Measurements from ENCODE around the gene HTR3C. TPM values are rescaled to one million over a fixed set of nuclear protein-coding genes. Genes with fewer than 3 reads are reported as not detected.
"Not testable (repeated sequence)": the region's sequence is repeated elsewhere in the genome, so short reads cannot be mapped to it uniquely, and the experiment has no call there.

The HTR3C gene
- total RNA-seq, 1 experiment from 2014 or later: not detected

- Histone ChIP-seq H3K4me1 (ENCODE audit: insufficient read depth, low read length, poor library complexity, severe bottlenecking) (no peaks in the 10 kb centered on the region), H3K9me3 (ENCODE audit: low read depth, low read length, poor library complexity, severe bottlenecking) (peaks cover 4% of the 10 kb centered on the region), H3K27me3 (replicated peaks; ENCODE audit: insufficient read depth, low read depth, low read length, poor library complexity) (no peaks in the 10 kb centered on the region), H3K4me3 (ENCODE audit: low read depth, low read length, poor library complexity, severe bottlenecking) (no peak overlapping the region), H3K36me3 (ENCODE audit: insufficient read depth, low read length, poor library complexity, severe bottlenecking) (no peaks in the 10 kb centered on the region), H3K27ac (ENCODE audit: low read depth, low read length, poor library complexity, severe bottlenecking) (no peak overlapping the region)
- TF ChIP-seq EZH2 (IDR thresholded peaks at IDR 0.05; ENCODE audit: borderline replicate concordance, low read depth, low read length, poor library complexity, severe bottlenecking): no peak
- TF ChIP-seq, protein P1, sequence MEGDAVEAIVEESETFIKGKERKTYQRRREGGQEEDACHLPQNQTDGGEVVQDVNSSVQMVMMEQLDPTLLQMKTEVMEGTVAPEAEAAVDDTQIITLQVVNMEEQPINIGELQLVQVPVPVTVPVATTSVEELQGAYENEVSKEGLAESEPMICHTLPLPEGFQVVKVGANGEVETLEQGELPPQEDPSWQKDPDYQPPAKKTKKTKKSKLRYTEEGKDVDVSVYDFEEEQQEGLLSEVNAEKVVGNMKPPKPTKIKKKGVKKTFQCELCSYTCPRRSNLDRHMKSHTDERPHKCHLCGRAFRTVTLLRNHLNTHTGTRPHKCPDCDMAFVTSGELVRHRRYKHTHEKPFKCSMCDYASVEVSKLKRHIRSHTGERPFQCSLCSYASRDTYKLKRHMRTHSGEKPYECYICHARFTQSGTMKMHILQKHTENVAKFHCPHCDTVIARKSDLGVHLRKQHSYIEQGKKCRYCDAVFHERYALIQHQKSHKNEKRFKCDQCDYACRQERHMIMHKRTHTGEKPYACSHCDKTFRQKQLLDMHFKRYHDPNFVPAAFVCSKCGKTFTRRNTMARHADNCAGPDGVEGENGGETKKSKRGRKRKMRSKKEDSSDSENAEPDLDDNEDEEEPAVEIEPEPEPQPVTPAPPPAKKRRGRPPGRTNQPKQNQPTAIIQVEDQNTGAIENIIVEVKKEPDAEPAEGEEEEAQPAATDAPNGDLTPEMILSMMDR (conservative IDR thresholded peaks at IDR 0.05; ENCODE audit: low read depth, low read length): no peak
- intact Hi-C loops (cut with micrococcal nuclease; ENCODE audit: unreplicated experiment): no loop called here
- no peak for DNase-seq (ENCODE audit: low spot score)
- BruUV-seq (replicated peaks): no TSS peak
- CTCF ChIA-PET: no interaction called here
- POLR2A ChIA-PET (ENCODE audit: low non-redundant PET): no interaction called here
Observed at GRCh38 chr3:184066211-184066610, 13.4 kb downstream of the HTR3C start.

DNA sequence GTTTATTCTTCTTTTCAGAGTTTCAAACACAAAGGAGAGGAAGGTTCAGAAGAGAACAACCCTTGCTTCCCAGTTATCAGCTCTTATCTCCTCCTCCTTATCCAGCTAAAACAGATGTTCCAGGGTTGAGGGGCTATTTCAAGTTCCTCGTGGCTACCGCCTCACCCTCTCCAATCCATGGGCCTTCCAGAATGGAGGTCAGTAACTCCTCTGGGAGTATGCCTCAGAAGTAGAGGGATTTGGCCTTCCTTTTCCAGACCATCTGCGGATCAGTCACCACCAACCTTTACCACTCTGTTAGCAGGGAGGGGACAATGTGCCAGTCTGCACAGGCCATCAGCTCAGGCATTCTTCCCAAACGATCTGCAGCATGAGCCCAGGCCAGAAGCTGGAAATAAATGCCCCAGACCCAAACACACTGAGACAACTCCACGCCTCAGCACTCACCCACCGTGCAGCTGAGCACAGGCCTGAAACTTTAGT, 14.8 kb downstream of the HTR3C start:
- Histone ChIP-seq H3K4me1 (ENCODE audit: insufficient read depth, low read length, poor library complexity, severe bottlenecking) (no peaks in the 10 kb centered on the region), H3K36me3 (ENCODE audit: insufficient read depth, low read length, poor library complexity, severe bottlenecking) (no peaks in the 10 kb centered on the region), H3K27ac (ENCODE audit: low read depth, low read length, poor library complexity, severe bottlenecking) (no peak overlapping the region), H3K9me3 (ENCODE audit: low read depth, low read length, poor library complexity, severe bottlenecking) (peaks cover 4% of the 10 kb centered on the region), H3K27me3 (replicated peaks; ENCODE audit: insufficient read depth, low read depth, low read length, poor library complexity) (no peaks in the 10 kb centered on the region), H3K4me3 (ENCODE audit: low read depth, low read length, poor library complexity, severe bottlenecking) (no peak overlapping the region)
- BruUV-seq (replicated peaks): no TSS peak
- ChIA-PET POLR2A (ENCODE audit: low non-redundant PET) (no interaction called here), CTCF (no interaction called here)
- intact Hi-C loops (cut with micrococcal nuclease; ENCODE audit: unreplicated experiment): no loop called here
- no peak for TF ChIP-seq EZH2 (IDR thresholded peaks at IDR 0.05; ENCODE audit: borderline replicate concordance, low read depth, low read length, poor library complexity, severe bottlenecking)
- TF ChIP-seq, protein P1 (conservative IDR thresholded peaks at IDR 0.05; ENCODE audit: low read depth, low read length): no peak
- DNase-seq (ENCODE audit: low spot score): no peak

GRCh38 chr3:184068344-184068743, 15.5 kb downstream of the HTR3C start:
- peaks cover 4% of the 10 kb centered on the region for H3K9me3 ChIP-seq (ENCODE audit: low read depth, low read length, poor library complexity, severe bottlenecking)
- H3K4me1 ChIP-seq (ENCODE audit: insufficient read depth, low read length, poor library complexity, severe bottlenecking): no peaks in the 10 kb centered on the region
- ChIA-PET POLR2A (ENCODE audit: low non-redundant PET) (no interaction called here), CTCF (no interaction called here)
- H3K36me3 ChIP-seq (ENCODE audit: insufficient read depth, low read length, poor library complexity, severe bottlenecking): no peaks in the 10 kb centered on the region
- no peak overlapping the region for H3K27ac ChIP-seq (ENCODE audit: low read depth, low read length, poor library complexity, severe bottlenecking)
- intact Hi-C loops (cut with micrococcal nuclease; ENCODE audit: unreplicated experiment): no loop called here
- DNase-seq (ENCODE audit: low spot score): no peak
- no peaks in the 10 kb centered on the region for H3K27me3 ChIP-seq (replicated peaks; ENCODE audit: insufficient read depth, low read depth, low read length, poor library complexity)
- BruUV-seq (replicated peaks): no TSS peak
- TF ChIP-seq, protein P1 (conservative IDR thresholded peaks at IDR 0.05; ENCODE audit: low read depth, low read length): no peak
- no peak for TF ChIP-seq EZH2 (IDR thresholded peaks at IDR 0.05; ENCODE audit: borderline replicate concordance, low read depth, low read length, poor library complexity, severe bottlenecking)
- no peak overlapping the region for H3K4me3 ChIP-seq (ENCODE audit: low read depth, low read length, poor library complexity, severe bottlenecking)

- H3K36me3 ChIP-seq (ENCODE audit: insufficient read depth, low read length, poor library complexity, severe bottlenecking); CTCF ChIA-PET; H3K4me1 ChIP-seq (ENCODE audit: insufficient read depth, low read length, poor library complexity, severe bottlenecking); H3K27ac ChIP-seq (ENCODE audit: low read depth, low read length, poor library complexity, severe bottlenecking); H3K27me3 ChIP-seq (replicated peaks; ENCODE audit: insufficient read depth, low read depth, low read length, poor library complexity); DNase-seq (ENCODE audit: low spot score); intact Hi-C loops (cut with micrococcal nuclease; ENCODE audit: unreplicated experiment); H3K9me3 ChIP-seq (ENCODE audit: low read depth, low read length, poor library complexity, severe bottlenecking); H3K4me3 ChIP-seq (ENCODE audit: low read depth, low read length, poor library complexity, severe bottlenecking); BruUV-seq (replicated peaks): not testable (repeated sequence)
- POLR2A ChIA-PET (ENCODE audit: low non-redundant PET): interaction anchor here (0.6 kb wide), 1 partner anchor 11 kb away, joined by 3 read pairs; no protein-coding TSS in a partner anchor
Observed at GRCh38 chr3:184071142-184071541, 18.3 kb downstream of the HTR3C start.

All from A673 (cell line).